Measurements from ENCODE around the gene COL11A2. TPM values are rescaled to one million over a fixed set of nuclear protein-coding genes. Genes with fewer than 3 reads are reported as not detected.

The COL11A2 gene
- total and polyA plus RNA-seq, 2 experiments from 2014 or later = 1.6 to 2.7 TPM

- H3K9me2 ChIP-seq (ENCODE audit: insufficient read depth) = no peaks in the 10 kb centered on the region
- no peaks in the 10 kb centered on the region for H3K36me3 Mint-ChIP-seq (ENCODE audit: low read depth)
- no peaks in the 10 kb centered on the region for H3K79me2 ChIP-seq (replicated peaks; ENCODE audit: insufficient read depth)
- H3K4me2 ChIP-seq = no peak overlapping the region
- H3K27ac ChIP-seq (ENCODE audit: low read depth) = no peak overlapping the region
- H3K36me3 ChIP-seq (ENCODE audit: insufficient read depth) = no peaks in the 10 kb centered on the region
- no peak overlapping the region for H3K4me3 Mint-ChIP-seq
- H3K9me3 Mint-ChIP-seq = no peaks in the 10 kb centered on the region
- no peak overlapping the region for H2AFZ ChIP-seq
- no peaks in the 10 kb centered on the region for H4K20me1 ChIP-seq (replicated peaks; ENCODE audit: insufficient read depth)
- no peaks in the 10 kb centered on the region for H3F3A ChIP-seq (replicated peaks; ENCODE audit: low read depth)
- no peaks in the 10 kb centered on the region; the same call in 1 of the 2 replicates for H3K4me1 ChIP-seq (ENCODE audit: insufficient read depth)
- DNase-seq (ENCODE audit: low spot score) (no peak), ATAC-seq (no peak)
- TF ChIP-seq CTCF (conservative IDR thresholded peaks at IDR 0.05; ENCODE audit: low read depth in 2 of 2) (no peak), POLR2AphosphoS5 (IDR thresholded peaks at IDR 0.05; ENCODE audit: low read depth) (no peak), EZH2phosphoT487 (IDR thresholded peaks at IDR 0.05; ENCODE audit: unreplicated experiment) (no peak), EZH2 (IDR thresholded peaks at IDR 0.05; ENCODE audit: low read depth, unreplicated experiment) (no peak), JUNB (IDR thresholded peaks at IDR 0.05; ENCODE audit: unreplicated experiment) (no peak), REST (IDR thresholded peaks at IDR 0.05; ENCODE audit: unreplicated experiment) (no peak), CREB1 (CRISPR knock-in tag; IDR thresholded peaks at IDR 0.05; ENCODE audit: low read depth) (no peak), STAT1 (IDR thresholded peaks at IDR 0.05; ENCODE audit: unreplicated experiment) (no peak)
- peaks cover 1% of the 10 kb centered on the region for H3K4me1 Mint-ChIP-seq
- H3K4me3 ChIP-seq = no peak overlapping the region
- H3K27me3 Mint-ChIP-seq (ENCODE audit: insufficient read depth, low read depth, poor library complexity) = peaks cover 15% of the 10 kb centered on the region
- H3K27ac Mint-ChIP-seq = no peak overlapping the region
- no peaks in the 10 kb centered on the region for H3K27me3 ChIP-seq (ENCODE audit: insufficient read depth)
These were observed 14.5 kb downstream of the COL11A2 start for GRCh38 chr6:33177552-33178446.

- ATAC-seq = no peak
- Mint-ChIP-seq H3K27ac (no peak overlapping the region), H3K4me3 (no peak overlapping the region)
These were observed 15.4 kb downstream of the COL11A2 start for GRCh38 chr6:33176906-33177305.

More at GRCh38 chr6:33176906-33177305, 15.4 kb downstream of the COL11A2 start:
- Mint-ChIP-seq H3K36me3 (ENCODE audit: low read depth) (no peaks in the 10 kb centered on the region), H3K4me1 (peaks cover 6% of the 10 kb centered on the region), H3K9me3 (no peaks in the 10 kb centered on the region), H3K27me3 (ENCODE audit: insufficient read depth, low read depth, poor library complexity) (peaks cover 17% of the 10 kb centered on the region)
- H3K4me3 ChIP-seq = no peak overlapping the region
- no peak overlapping the region for H2AFZ ChIP-seq
- H3K4me2 ChIP-seq = no peak overlapping the region
- H3K9me2 ChIP-seq (ENCODE audit: insufficient read depth) = no peaks in the 10 kb centered on the region
- no peak for TF ChIP-seq JUNB (IDR thresholded peaks at IDR 0.05; ENCODE audit: unreplicated experiment)
- H3K27ac ChIP-seq (ENCODE audit: low read depth) = no peak overlapping the region
- DNase-seq (ENCODE audit: low spot score) = no peak
- no peaks in the 10 kb centered on the region; the same call in 1 of the 2 replicates for H3K4me1 ChIP-seq (ENCODE audit: insufficient read depth)
- H3K79me2 ChIP-seq (replicated peaks; ENCODE audit: insufficient read depth) = no peaks in the 10 kb centered on the region
- no peaks in the 10 kb centered on the region for H4K20me1 ChIP-seq (replicated peaks; ENCODE audit: insufficient read depth)
- no peaks in the 10 kb centered on the region for H3K36me3 ChIP-seq (ENCODE audit: insufficient read depth)
- H3F3A ChIP-seq (replicated peaks; ENCODE audit: low read depth) = no peaks in the 10 kb centered on the region
- no peaks in the 10 kb centered on the region for H3K27me3 ChIP-seq (ENCODE audit: insufficient read depth)

Measured in GM23338 (cell line).